Mesothelial cell of epicardium (in vitro differentiated cells): Measurements from ENCODE around the gene ANKRD13B. TPM values are rescaled to one million over a fixed set of nuclear protein-coding genes. Genes with fewer than 3 reads are reported as not detected.

ENCODE experiments used
- DNase-seq, 2 experiments: peaks; one replicate each; pipeline ENCODE4 v3.0.0; 2021; ENCODE audit warnings: low spot score in 2 of 2; ENCODE audit not compliant: unreplicated experiment in 2 of 2
- H3K27ac Mint-ChIP-seq: 2 replicates; pipeline ENCODE4 v1.8.0; 2021; ENCODE audit warnings: mixed read lengths
- H3K27me3 Mint-ChIP-seq: 2 replicates; pipeline ENCODE4 v1.8.0; 2021; ENCODE audit warnings: low read depth, mixed read lengths
- H3K36me3 Mint-ChIP-seq: 2 replicates; pipeline ENCODE4 v1.8.0; 2021; ENCODE audit warnings: mixed read lengths
- H3K4me1 Mint-ChIP-seq: 2 replicates; pipeline ENCODE4 v1.8.0; 2021; ENCODE audit warnings: mixed read lengths
- H3K4me3 Mint-ChIP-seq: 2 replicates; pipeline ENCODE4 v1.8.0; 2021; ENCODE audit warnings: mild to moderate bottlenecking, moderate library complexity, mixed read lengths
- H3K9me3 Mint-ChIP-seq: 2 replicates; pipeline ENCODE4 v1.8.0; 2021; ENCODE audit warnings: mixed read lengths
- CTCF ChIP-seq: fragments of 200-600 bp; sonication (generic); IDR thresholded peaks from one replicate; pipeline ENCODE4 v1.5.0; 2021; ENCODE audit warnings: antibody characterized with exemption; ENCODE audit not compliant: unreplicated experiment
- total RNA-seq: library from RNA; stranded (reverse); gene quantifications from 3 replicates; pipeline ENCODE4 v1.2.1, GENCODE V29; 2021

The ANKRD13B gene
- total RNA-seq, result 51.7 to 52.7 TPM (median 52.6 TPM) in 3 replicates

GRCh38 chr17:29592850-29593551, at the start of gene ANKRD13B:
Gene ANKRD13B, plus strand, starts transcription at chr17:29593132. Its CDS starts 490 bp downstream, at chr17:29593622.
- H3K4me1 Mint-ChIP-seq, result peaks cover 51% of the 10 kb centered on the region
- H3K4me3 Mint-ChIP-seq, result peak within 1 kb of the TSS; percentile 77
- DNase-seq, result no peak
- H3K27me3 Mint-ChIP-seq, result no peaks in the 10 kb centered on the region
- H3K36me3 Mint-ChIP-seq, result no peaks in the 10 kb centered on the region
- peak within 1 kb of the TSS; percentile 99 for H3K27ac Mint-ChIP-seq
- no peak for TF ChIP-seq CTCF
- no peaks in the 10 kb centered on the region for H3K9me3 Mint-ChIP-seq

GRCh38 chr17:29544066-29544465, 48.9 kb upstream of the ANKRD13B start:
- Mint-ChIP-seq H3K36me3 (peaks cover 14% of the 10 kb centered on the region), H3K4me3 (no peak overlapping the region), H3K27ac (no peak overlapping the region), H3K27me3 (no peaks in the 10 kb centered on the region), H3K9me3 (no peaks in the 10 kb centered on the region), H3K4me1 (peaks cover 7% of the 10 kb centered on the region)
- TF ChIP-seq CTCF, result no peak
- no peak for DNase-seq

GRCh38 chr17:29546085-29546484, 46.8 kb upstream of the ANKRD13B start:
- no peaks in the 10 kb centered on the region for H3K27me3 Mint-ChIP-seq
- no peaks in the 10 kb centered on the region for H3K9me3 Mint-ChIP-seq
- H3K27ac Mint-ChIP-seq, result no peak overlapping the region
- H3K4me1 Mint-ChIP-seq, result peaks cover 19% of the 10 kb centered on the region
- no peak for TF ChIP-seq CTCF
- H3K36me3 Mint-ChIP-seq, result peaks cover 11% of the 10 kb centered on the region
- H3K4me3 Mint-ChIP-seq, result no peak overlapping the region
- DNase-seq, result no peak

- Mint-ChIP-seq H3K27ac (no peak overlapping the region), H3K4me3 (no peak overlapping the region), H3K36me3 (peaks cover 11% of the 10 kb centered on the region), H3K27me3 (no peaks in the 10 kb centered on the region), H3K9me3 (no peaks in the 10 kb centered on the region), H3K4me1 (peaks cover 19% of the 10 kb centered on the region)
- no peak for TF ChIP-seq CTCF
- no peak for DNase-seq
Measured at GRCh38 chr17:29546830-29547229, 46.1 kb upstream of the ANKRD13B start.

GRCh38 chr17:29549177-29549923, 43.6 kb upstream of the ANKRD13B start:
- Mint-ChIP-seq H3K9me3 (no peaks in the 10 kb centered on the region), H3K27me3 (no peaks in the 10 kb centered on the region), H3K4me1 (peaks cover 19% of the 10 kb centered on the region), H3K4me3 (no peak overlapping the region), H3K36me3 (peaks cover 2% of the 10 kb centered on the region), H3K27ac (no peak overlapping the region)
- DNase-seq, result no peak
- TF ChIP-seq CTCF, result no peak
